CD4-positive, alpha-beta T cell treated with Interleukin-15 for 4 hours (primary cell): ENCODE measurements around the gene LRBA.
A peak's percentile ranks its signal among the peaks of the same experiment; 100 is the strongest.
"Not testable (repeated sequence)": the region's sequence is repeated elsewhere in the genome, so short reads cannot be mapped to it uniquely, and the experiment has no call there.

Experiments used
- DNase-seq: peaks from one replicate; pipeline ENCODE4 v3.0.0-alpha.2; 2020; ENCODE audit warnings: low spot score

The LRBA gene

GRCh38 chr4:151015459-151016347 is 619 bp upstream of the LRBA start:
- peak; percentile 80 for DNase-seq

GRCh38 chr4:151013944-151014343 is 1.1 kb downstream of the LRBA start:
- DNase-seq: no peak

- no peak for DNase-seq
These were observed 1.6 kb downstream of the LRBA start for GRCh38 chr4:151013491-151013890.

GRCh38 chr4:151012820-151013219 is 2.3 kb downstream of the LRBA start:
- peak; percentile 27 for DNase-seq

- no peak for DNase-seq
These were observed 2.7 kb downstream of the LRBA start for GRCh38 chr4:151012376-151012775.

- DNase-seq: no peak
These were observed 10.9 kb downstream of the LRBA start for GRCh38 chr4:151004222-151004621.

GRCh38 chr4:151000747-151001429 is 14.2 kb downstream of the LRBA start:
- DNase-seq: no peak

- no peak for DNase-seq
These were observed 16.0 kb downstream of the LRBA start for GRCh38 chr4:150999086-150999485.

- DNase-seq: no peak
These were observed 17.9 kb downstream of the LRBA start for GRCh38 chr4:150997141-150997540.

- DNase-seq: no peak
These were observed 20.4 kb downstream of the LRBA start for GRCh38 chr4:150994721-150995120.

- not testable (repeated sequence) for DNase-seq
These were observed 21.5 kb downstream of the LRBA start for GRCh38 chr4:150993577-150993976.

- no peak for DNase-seq
These were observed 24.1 kb downstream of the LRBA start for GRCh38 chr4:150990993-150991392.

GRCh38 chr4:150990250-150990649 is 24.8 kb downstream of the LRBA start:
- no peak for DNase-seq

- DNase-seq: no peak
These were observed 26.8 kb downstream of the LRBA start for GRCh38 chr4:150988238-150988637.

GRCh38 chr4:150987204-150987603 is 27.9 kb downstream of the LRBA start:
- no peak for DNase-seq

- no peak for DNase-seq
These were observed 29.0 kb downstream of the LRBA start for GRCh38 chr4:150986085-150986484.

- no peak for DNase-seq
These were observed 31.2 kb downstream of the LRBA start for GRCh38 chr4:150983851-150984250.

- DNase-seq: no peak
These were observed 32.4 kb downstream of the LRBA start for GRCh38 chr4:150982557-150983233.

GRCh38 chr4:150978738-150979575 is 36.1 kb downstream of the LRBA start:
- DNase-seq: no peak

- DNase-seq: no peak
These were observed 38.5 kb downstream of the LRBA start for GRCh38 chr4:150976478-150977118.

GRCh38 chr4:150974750-150975149 is 40.3 kb downstream of the LRBA start:
- DNase-seq: no peak
